Duodenal mucosa (tissue), 2 donors: Measurements from ENCODE around the gene C10orf90.

Experiments
- H3K27ac ChIP-seq: one replicate; pipeline ENCODE4 v1.7.0; 2013; ENCODE audit warnings: low read depth, low read length
- H3K27me3 ChIP-seq, 2 donors: one replicate each; pipeline ENCODE4 v1.7.0; 2013; ENCODE audit warnings: low read length in 2 of 2, control low read depth in 1 of 2; ENCODE audit not compliant: insufficient read depth in 2 of 2, control insufficient read depth in 1 of 2
- H3K36me3 ChIP-seq, 2 donors: one replicate each; pipeline ENCODE4 v1.7.0; 2013; ENCODE audit warnings: low read length in 2 of 2, control low read depth in 1 of 2; ENCODE audit not compliant: insufficient read depth in 2 of 2, control insufficient read depth in 1 of 2
- H3K4me1 ChIP-seq, 2 donors: one replicate each; pipeline ENCODE4 v1.7.0; 2013; ENCODE audit warnings: low read length in 2 of 2, control low read depth in 1 of 2; ENCODE audit not compliant: insufficient read depth in 2 of 2, control insufficient read depth in 1 of 2
- H3K4me3 ChIP-seq, 2 donors: one replicate each; pipeline ENCODE4 v1.7.0; 2013; ENCODE audit warnings: low read length in 2 of 2, low read depth in 1 of 2
- H3K9ac ChIP-seq, 2 donors: one replicate each; pipeline ENCODE4 v1.7.0; 2013; ENCODE audit warnings: low read length in 2 of 2, low read depth in 1 of 2
- H3K9me3 ChIP-seq, 2 donors: one replicate each; pipeline ENCODE4 v1.7.0; 2013; ENCODE audit warnings: low read length in 2 of 2, control low read depth in 1 of 2; ENCODE audit not compliant: control insufficient read depth in 1 of 2

The C10orf90 gene

GRCh38 chr10:126516515-126516914 lies 154.0 kb downstream of the C10orf90 start:
- Histone ChIP-seq H3K9ac (no peak overlapping the region), H3K4me1 (no peaks in the 10 kb centered on the region), H3K27me3 (peaks cover 3 to 4% of the 10 kb centered on the region in 2 donors), H3K27ac (no peak overlapping the region), H3K9me3 (no peaks in the 10 kb centered on the region), H3K36me3 (no peaks in the 10 kb centered on the region), H3K4me3 (no peak overlapping the region)

GRCh38 chr10:126511917-126512479 lies 158.5 kb downstream of the C10orf90 start:
- no peaks in the 10 kb centered on the region for H3K36me3 ChIP-seq
- no peak overlapping the region for H3K4me3 ChIP-seq
- H3K27me3 ChIP-seq: peaks cover 3 to 4% of the 10 kb centered on the region in 2 donors
- no peaks in the 10 kb centered on the region for H3K9me3 ChIP-seq
- H3K27ac ChIP-seq: no peak overlapping the region
- H3K4me1 ChIP-seq: no peaks in the 10 kb centered on the region
- H3K9ac ChIP-seq: no peak overlapping the region

GRCh38 chr10:126509182-126509581 lies 161.3 kb downstream of the C10orf90 start:
- Histone ChIP-seq H3K36me3 (no peaks in the 10 kb centered on the region), H3K9me3 (no peaks in the 10 kb centered on the region), H3K27me3 (peaks cover 3 to 4% of the 10 kb centered on the region in 2 donors), H3K9ac (no peak overlapping the region), H3K4me1 (no peaks in the 10 kb centered on the region), H3K27ac (no peak overlapping the region), H3K4me3 (no peak overlapping the region)

GRCh38 chr10:126508535-126509040 lies 161.9 kb downstream of the C10orf90 start:
- Histone ChIP-seq H3K27me3 (peaks cover 3 to 4% of the 10 kb centered on the region in 2 donors), H3K36me3 (no peaks in the 10 kb centered on the region), H3K9ac (no peak overlapping the region), H3K27ac (no peak overlapping the region), H3K4me3 (no peak overlapping the region), H3K9me3 (no peaks in the 10 kb centered on the region), H3K4me1 (no peaks in the 10 kb centered on the region)

GRCh38 chr10:126504761-126505112 lies 165.8 kb downstream of the C10orf90 start:
- no peak overlapping the region for H3K9ac ChIP-seq
- no peaks in the 10 kb centered on the region for H3K36me3 ChIP-seq
- H3K27me3 ChIP-seq: no peaks in the 10 kb centered on the region
- H3K4me3 ChIP-seq: no peak overlapping the region
- no peaks in the 10 kb centered on the region for H3K9me3 ChIP-seq
- no peak overlapping the region for H3K27ac ChIP-seq
- H3K4me1 ChIP-seq: no peaks in the 10 kb centered on the region

- H3K27ac ChIP-seq: no peak overlapping the region
- H3K27me3 ChIP-seq: no peaks in the 10 kb centered on the region
- no peak overlapping the region for H3K4me3 ChIP-seq
- no peak overlapping the region for H3K9ac ChIP-seq
- H3K36me3 ChIP-seq: no peaks in the 10 kb centered on the region
- H3K4me1 ChIP-seq: no peaks in the 10 kb centered on the region
- H3K9me3 ChIP-seq: no peaks in the 10 kb centered on the region
Measured at GRCh38 chr10:126504063-126504760, 166.3 kb downstream of the C10orf90 start.

GRCh38 chr10:126503392-126504062 lies 167.0 kb downstream of the C10orf90 start:
- Histone ChIP-seq H3K9me3 (no peaks in the 10 kb centered on the region), H3K27ac (no peak overlapping the region), H3K36me3 (no peaks in the 10 kb centered on the region), H3K9ac (no peak overlapping the region), H3K4me3 (no peak overlapping the region), H3K27me3 (no peaks in the 10 kb centered on the region), H3K4me1 (no peaks in the 10 kb centered on the region)

GRCh38 chr10:126502441-126502840 lies 168.1 kb downstream of the C10orf90 start:
- Histone ChIP-seq H3K4me1 (no peaks in the 10 kb centered on the region), H3K27ac (no peak overlapping the region), H3K9me3 (no peaks in the 10 kb centered on the region), H3K27me3 (no peaks in the 10 kb centered on the region), H3K9ac (no peak overlapping the region), H3K36me3 (no peaks in the 10 kb centered on the region), H3K4me3 (no peak overlapping the region)

GRCh38 chr10:126501828-126502227 lies 168.7 kb downstream of the C10orf90 start:
- Histone ChIP-seq H3K27ac (no peak overlapping the region), H3K27me3 (no peaks in the 10 kb centered on the region)

GRCh38 chr10:126500866-126501265 lies 169.6 kb downstream of the C10orf90 start:
- Histone ChIP-seq H3K9ac (no peak overlapping the region), H3K4me1 (no peaks in the 10 kb centered on the region), H3K9me3 (no peaks in the 10 kb centered on the region), H3K27ac (no peak overlapping the region), H3K36me3 (no peaks in the 10 kb centered on the region), H3K4me3 (no peak overlapping the region), H3K27me3 (no peaks in the 10 kb centered on the region)

More at GRCh38 chr10:126501828-126502227, 168.7 kb downstream of the C10orf90 start:
- H3K4me1 ChIP-seq: no peaks in the 10 kb centered on the region
- H3K9me3 ChIP-seq: no peaks in the 10 kb centered on the region
- H3K36me3 ChIP-seq: no peaks in the 10 kb centered on the region
- no peak overlapping the region for H3K4me3 ChIP-seq
- H3K9ac ChIP-seq: no peak overlapping the region
